ENCODE measurements around the gene MORN4.
A peak's percentile ranks its signal among the peaks of the same experiment; 100 is the strongest.
"Not testable (repeated sequence)": the region's sequence is repeated elsewhere in the genome, so short reads cannot be mapped to it uniquely, and the experiment has no call there.

The MORN4 gene

DNA sequence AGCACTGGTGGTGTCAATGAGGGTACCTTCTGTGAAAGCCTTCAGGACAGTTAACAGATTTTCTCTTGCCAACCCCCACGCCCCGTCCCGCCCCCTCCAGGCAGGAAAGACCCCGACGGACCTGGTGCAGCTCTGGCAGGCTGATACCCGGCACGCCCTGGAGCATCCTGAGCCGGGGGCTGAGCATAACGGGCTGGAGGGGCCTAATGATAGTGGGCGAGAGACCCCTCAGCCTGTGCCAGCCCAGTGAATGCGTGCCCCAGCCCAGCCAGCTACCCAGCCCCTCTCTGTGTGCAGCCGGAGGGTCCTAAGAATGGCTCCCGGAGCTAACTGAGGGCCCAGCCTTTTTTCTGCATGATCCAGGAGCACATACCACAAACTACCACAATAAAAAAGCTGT is 49.8 kb downstream of the MORN4 start:
- WGBS, 2 experiments (ENCODE audit: insufficient coverage in 2 of 2) = 91 to 94% methylated on average over 11 of the region's 13 CpGs
- Histone ChIP-seq H3K4me1 (ENCODE audit: control insufficient read depth, insufficient read depth, low read length, poor library complexity, severe bottlenecking) (peaks cover 7% of the 10 kb centered on the region), H3K27ac (ENCODE audit: low read depth, low read length, severe bottlenecking) (no peak overlapping the region), H3K9me3 (ENCODE audit: control insufficient read depth, low read length) (no peaks in the 10 kb centered on the region), H3K36me3 (ENCODE audit: control insufficient read depth, insufficient read depth, low read length) (no peaks in the 10 kb centered on the region), H3K4me3 (ENCODE audit: extremely low read depth, insufficient read depth, low read length, poor library complexity, severe bottlenecking) (no peak overlapping the region)

DNA sequence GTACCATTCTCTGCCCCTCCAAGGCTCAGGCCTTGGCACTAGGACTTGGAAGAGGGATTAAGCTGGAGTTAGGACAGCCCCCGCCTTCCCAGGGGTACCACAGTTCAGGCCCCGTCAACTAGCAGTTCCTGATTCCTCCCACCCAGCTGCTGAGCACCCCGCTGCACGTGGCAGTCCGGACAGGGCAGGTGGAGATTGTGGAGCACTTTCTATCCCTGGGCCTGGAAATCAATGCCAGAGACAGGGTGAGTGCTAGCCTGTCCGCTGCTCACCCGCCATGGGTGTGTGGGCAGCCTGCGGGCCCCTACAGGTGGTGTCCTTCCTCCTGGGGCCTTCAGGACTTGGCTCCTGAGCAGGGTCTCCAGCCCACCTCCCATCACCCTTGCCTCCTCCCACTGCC is 51.1 kb downstream of the MORN4 start:
- 91 to 98% methylated on average over 7 to 8 of the region's 8 CpGs for WGBS, 2 experiments (ENCODE audit: insufficient coverage in 2 of 2)
- Histone ChIP-seq H3K4me3 (ENCODE audit: extremely low read depth, insufficient read depth, low read length, poor library complexity, severe bottlenecking) (no peak overlapping the region), H3K27ac (ENCODE audit: low read depth, low read length, severe bottlenecking) (no peak overlapping the region), H3K4me1 (ENCODE audit: control insufficient read depth, insufficient read depth, low read length, poor library complexity, severe bottlenecking) (peaks cover 7% of the 10 kb centered on the region), H3K36me3 (ENCODE audit: control insufficient read depth, insufficient read depth, low read length) (no peaks in the 10 kb centered on the region), H3K9me3 (ENCODE audit: control insufficient read depth, low read length) (no peaks in the 10 kb centered on the region)

DNA sequence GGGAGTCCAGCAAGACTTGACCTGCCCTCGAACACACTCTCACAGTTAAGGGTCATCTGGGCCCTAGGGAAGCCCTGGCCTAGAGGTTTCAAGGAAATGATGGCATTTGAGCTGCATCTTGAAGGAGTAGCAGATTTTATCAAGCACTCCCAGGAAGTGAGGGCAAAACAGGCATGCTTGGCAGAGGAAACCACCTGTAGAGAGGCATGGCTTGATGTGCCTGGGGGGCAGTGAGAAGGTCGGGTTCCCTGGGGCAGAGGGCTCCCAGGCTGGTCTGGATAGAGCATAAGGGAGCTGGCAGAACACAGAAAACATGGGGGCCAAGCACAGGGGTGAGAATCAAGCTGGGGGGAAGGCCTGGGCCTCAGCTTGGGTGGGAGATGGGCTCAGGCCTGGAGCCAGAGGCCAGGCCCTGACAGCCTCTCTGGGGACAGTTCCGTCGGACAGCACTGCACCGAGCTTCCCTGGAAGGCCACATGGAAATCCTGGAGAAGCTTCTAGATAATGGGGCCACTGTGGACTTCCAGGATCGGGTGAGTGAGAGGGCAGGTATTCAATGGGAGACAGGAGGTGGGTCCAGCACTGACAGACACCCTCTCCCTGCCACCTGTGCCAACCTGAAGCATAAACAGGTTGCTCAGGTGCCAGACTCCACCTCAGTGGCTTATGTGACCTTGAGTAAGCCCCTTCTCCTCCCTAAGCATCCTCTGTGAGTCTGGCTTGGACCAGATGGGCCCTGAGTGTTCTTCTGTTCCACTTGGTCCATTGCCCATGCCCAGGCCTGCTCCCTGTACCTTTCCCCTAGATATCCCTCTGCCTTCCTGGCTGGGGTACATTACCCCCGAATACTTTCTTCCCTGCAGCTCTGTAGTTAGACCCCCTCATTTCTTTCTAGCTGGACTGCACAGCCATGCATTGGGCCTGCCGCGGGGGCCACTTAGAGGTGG is 52.6 kb downstream of the MORN4 start:
- no peak overlapping the region for H3K4me3 ChIP-seq (ENCODE audit: extremely low read depth, insufficient read depth, low read length, poor library complexity, severe bottlenecking)
- H3K36me3 ChIP-seq (ENCODE audit: control insufficient read depth, insufficient read depth, low read length) = no peaks in the 10 kb centered on the region
- peaks cover 7% of the 10 kb centered on the region for H3K4me1 ChIP-seq (ENCODE audit: control insufficient read depth, insufficient read depth, low read length, poor library complexity, severe bottlenecking)
- no peaks in the 10 kb centered on the region for H3K9me3 ChIP-seq (ENCODE audit: control insufficient read depth, low read length)
- WGBS, 2 experiments (ENCODE audit: insufficient coverage in 2 of 2) = 82 to 98% methylated on average over 5 to 9 of the region's 9 CpGs
- H3K27ac ChIP-seq (ENCODE audit: low read depth, low read length, severe bottlenecking) = no peak overlapping the region

DNA sequence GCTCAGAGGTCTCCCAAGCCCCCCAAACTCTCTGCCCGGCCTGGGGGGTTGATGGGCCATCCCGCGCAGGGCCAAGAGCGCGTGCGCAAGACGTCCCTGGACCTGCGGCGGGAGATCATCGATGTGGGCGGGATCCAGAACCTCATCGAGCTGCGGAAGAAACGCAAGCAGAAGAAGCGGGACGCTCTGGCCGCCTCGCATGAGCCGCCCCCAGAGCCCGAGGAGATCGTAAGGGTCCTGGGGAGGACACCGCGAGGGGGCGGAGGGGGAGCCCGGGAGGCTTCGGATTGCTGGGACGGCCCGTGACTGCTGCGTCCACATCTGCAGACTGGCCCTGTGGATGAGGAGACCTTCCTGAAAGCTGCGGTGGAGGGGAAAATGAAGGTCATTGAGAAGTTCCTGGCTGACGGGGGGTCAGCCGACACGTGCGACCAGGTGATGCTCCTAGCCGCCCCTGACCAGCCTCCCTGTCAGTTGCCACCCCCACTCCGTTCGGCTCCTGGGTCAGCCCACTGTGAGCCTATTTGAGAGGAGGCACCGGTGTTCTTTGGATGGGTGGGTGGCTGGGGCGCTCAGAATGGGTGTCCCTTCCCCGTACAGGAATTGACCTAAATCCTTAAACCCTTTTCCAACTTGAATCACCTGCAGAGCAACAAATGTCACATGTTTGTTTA is 55.0 kb downstream of the MORN4 start:
- Histone ChIP-seq H3K4me3 (ENCODE audit: extremely low read depth, insufficient read depth, low read length, poor library complexity, severe bottlenecking) (no peak overlapping the region), H3K27ac (ENCODE audit: low read depth, low read length, severe bottlenecking) (no peak overlapping the region), H3K9me3 (ENCODE audit: control insufficient read depth, low read length) (no peaks in the 10 kb centered on the region), H3K36me3 (ENCODE audit: control insufficient read depth, insufficient read depth, low read length) (no peaks in the 10 kb centered on the region), H3K4me1 (ENCODE audit: control insufficient read depth, insufficient read depth, low read length, poor library complexity, severe bottlenecking) (peaks cover 17% of the 10 kb centered on the region)
- WGBS, 2 experiments (ENCODE audit: insufficient coverage in 2 of 2) = 96 to 97% methylated on average over 30 to 35 of the region's 40 CpGs

- 76 to 86% methylated on average over 6 to 8 of the region's 9 CpGs for WGBS, 2 experiments (ENCODE audit: insufficient coverage in 2 of 2)
- no peak overlapping the region for H3K4me3 ChIP-seq (ENCODE audit: extremely low read depth, insufficient read depth, low read length, poor library complexity, severe bottlenecking)
- H3K27ac ChIP-seq (ENCODE audit: low read depth, low read length, severe bottlenecking) = no peak overlapping the region
- peaks cover 20% of the 10 kb centered on the region for H3K4me1 ChIP-seq (ENCODE audit: control insufficient read depth, insufficient read depth, low read length, poor library complexity, severe bottlenecking)
- H3K9me3 ChIP-seq (ENCODE audit: control insufficient read depth, low read length) = no peaks in the 10 kb centered on the region
- H3K36me3 ChIP-seq (ENCODE audit: control insufficient read depth, insufficient read depth, low read length) = no peaks in the 10 kb centered on the region
These were observed 55.6 kb downstream of the MORN4 start for GRCh38 chr10:97577701-97578100.

DNA sequence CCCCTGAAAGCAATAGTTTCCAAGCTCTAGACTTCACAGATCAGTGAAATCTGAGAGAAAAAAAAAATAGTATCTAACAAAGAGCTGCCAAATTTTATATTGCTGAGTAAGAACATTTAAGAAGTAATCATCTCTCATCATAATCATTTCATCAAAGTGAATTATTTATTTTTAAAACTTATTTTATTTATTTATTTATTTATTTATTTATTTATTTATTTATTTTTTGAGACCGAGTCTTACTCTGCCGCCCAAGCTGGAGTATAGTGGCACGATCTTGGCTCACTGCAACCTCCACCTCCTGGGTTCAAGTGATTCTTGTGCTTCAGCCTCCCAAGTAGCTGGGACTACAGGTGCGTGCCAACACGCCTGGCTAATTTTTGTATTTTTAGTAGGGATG is 56.8 kb downstream of the MORN4 start:
- H3K27ac ChIP-seq (ENCODE audit: low read depth, low read length, severe bottlenecking); H3K4me3 ChIP-seq (ENCODE audit: extremely low read depth, insufficient read depth, low read length, poor library complexity, severe bottlenecking); H3K36me3 ChIP-seq (ENCODE audit: control insufficient read depth, insufficient read depth, low read length); H3K9me3 ChIP-seq (ENCODE audit: control insufficient read depth, low read length): not testable (repeated sequence)
- H3K4me1 ChIP-seq (ENCODE audit: control insufficient read depth, insufficient read depth, low read length, poor library complexity, severe bottlenecking) = peaks cover 22% of the 10 kb centered on the region
- 48 to 77% methylated on average over 3 to 4 of the region's 5 CpGs for WGBS, 2 experiments (ENCODE audit: insufficient coverage in 2 of 2)

GRCh38 chr10:97575127-97575668 is 58.1 kb downstream of the MORN4 start:
- no peaks in the 10 kb centered on the region for H3K9me3 ChIP-seq (ENCODE audit: control insufficient read depth, low read length)
- 92 to 94% methylated on average over 5 of the region's 6 CpGs for WGBS, 2 experiments (ENCODE audit: insufficient coverage in 2 of 2)
- no peak overlapping the region for H3K4me3 ChIP-seq (ENCODE audit: extremely low read depth, insufficient read depth, low read length, poor library complexity, severe bottlenecking)
- H3K27ac ChIP-seq (ENCODE audit: low read depth, low read length, severe bottlenecking) = peak overlapping the region; percentile 84
- peaks cover 22% of the 10 kb centered on the region for H3K4me1 ChIP-seq (ENCODE audit: control insufficient read depth, insufficient read depth, low read length, poor library complexity, severe bottlenecking)
- peaks cover 6% of the 10 kb centered on the region for H3K36me3 ChIP-seq (ENCODE audit: control insufficient read depth, insufficient read depth, low read length)

DNA sequence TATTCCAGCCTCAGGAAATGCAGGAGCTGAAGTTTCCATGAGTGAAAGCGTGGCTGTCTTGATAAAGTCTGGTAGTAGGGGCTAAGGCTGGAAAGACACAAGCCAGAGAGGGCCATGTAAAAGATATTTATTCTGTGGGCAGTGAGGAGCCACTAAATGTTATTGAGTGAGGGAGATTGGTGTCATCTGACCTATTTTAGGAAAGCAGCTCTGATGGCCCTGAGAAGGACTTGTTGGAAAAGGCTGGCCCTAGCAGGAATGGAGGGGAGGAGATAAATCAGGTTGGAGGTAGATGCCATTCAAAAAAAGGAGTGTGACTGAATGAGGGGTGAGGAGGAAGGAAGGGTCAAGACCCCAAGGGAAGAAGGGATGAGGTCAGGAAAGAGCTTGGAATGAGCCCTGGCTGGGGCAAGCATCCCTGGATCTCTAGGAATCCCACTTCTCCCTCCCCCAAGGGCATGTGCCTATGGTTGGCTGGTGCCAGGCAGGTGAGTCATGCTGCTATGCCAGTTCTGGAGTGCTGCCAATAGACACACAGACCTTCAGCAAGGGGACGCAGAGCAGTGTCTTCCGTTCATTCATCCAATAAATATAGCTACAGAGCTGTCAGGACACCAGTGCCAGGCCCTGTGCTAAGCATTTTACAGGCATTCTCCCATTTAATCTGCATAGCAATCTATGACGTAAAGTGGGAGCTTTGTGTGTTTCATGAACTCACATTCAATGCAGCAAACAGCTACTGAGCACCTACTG is 58.8 kb downstream of the MORN4 start:
- Histone ChIP-seq H3K27ac (ENCODE audit: low read depth, low read length, severe bottlenecking) (peak overlapping the region; percentile 84), H3K9me3 (ENCODE audit: control insufficient read depth, low read length) (no peaks in the 10 kb centered on the region), H3K36me3 (ENCODE audit: control insufficient read depth, insufficient read depth, low read length) (peaks cover 13% of the 10 kb centered on the region), H3K4me1 (ENCODE audit: control insufficient read depth, insufficient read depth, low read length, poor library complexity, severe bottlenecking) (peaks cover 22% of the 10 kb centered on the region), H3K4me3 (ENCODE audit: extremely low read depth, insufficient read depth, low read length, poor library complexity, severe bottlenecking) (no peak overlapping the region)
- WGBS, 2 experiments (ENCODE audit: insufficient coverage in 2 of 2) = 90 to 92% methylated on average over 2 to 3 of the region's 4 CpGs

- peaks cover 22% of the 10 kb centered on the region for H3K36me3 ChIP-seq (ENCODE audit: control insufficient read depth, insufficient read depth, low read length)
- 67 to 73% methylated on average over 1 to 2 of the region's 2 CpGs for WGBS, 2 experiments (ENCODE audit: insufficient coverage in 2 of 2)
- H3K4me3 ChIP-seq (ENCODE audit: extremely low read depth, insufficient read depth, low read length, poor library complexity, severe bottlenecking) = no peak overlapping the region
- H3K9me3 ChIP-seq (ENCODE audit: control insufficient read depth, low read length) = no peaks in the 10 kb centered on the region
- no peak overlapping the region for H3K27ac ChIP-seq (ENCODE audit: low read depth, low read length, severe bottlenecking)
- H3K4me1 ChIP-seq (ENCODE audit: control insufficient read depth, insufficient read depth, low read length, poor library complexity, severe bottlenecking) = peaks cover 22% of the 10 kb centered on the region
These were observed 59.6 kb downstream of the MORN4 start for GRCh38 chr10:97573672-97574071.

DNA sequence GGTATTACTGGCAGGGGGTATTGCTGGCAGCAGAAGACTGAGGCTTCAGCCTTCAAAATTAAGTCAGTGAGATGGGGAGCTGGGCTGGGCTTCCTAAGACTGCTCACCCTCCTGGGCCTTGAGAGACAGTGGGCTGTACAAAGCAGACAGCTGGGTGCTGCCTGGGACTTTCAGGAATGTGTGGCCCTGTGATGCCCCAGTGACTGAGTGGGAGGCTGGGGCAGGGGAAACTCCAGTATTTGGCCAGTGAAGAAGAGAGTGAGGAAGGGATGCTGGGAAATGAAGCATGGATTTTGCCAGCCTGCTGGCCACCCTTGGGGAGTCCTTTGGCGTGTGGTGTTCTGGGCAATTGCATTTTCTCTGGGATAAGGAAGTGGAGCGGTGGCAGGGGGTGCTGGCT is 60.3 kb downstream of the MORN4 start:
- H3K36me3 ChIP-seq (ENCODE audit: control insufficient read depth, insufficient read depth, low read length) = peaks cover 28% of the 10 kb centered on the region
- no peaks in the 10 kb centered on the region for H3K9me3 ChIP-seq (ENCODE audit: control insufficient read depth, low read length)
- no peak overlapping the region for H3K27ac ChIP-seq (ENCODE audit: low read depth, low read length, severe bottlenecking)
- peaks cover 22% of the 10 kb centered on the region for H3K4me1 ChIP-seq (ENCODE audit: control insufficient read depth, insufficient read depth, low read length, poor library complexity, severe bottlenecking)
- H3K4me3 ChIP-seq (ENCODE audit: extremely low read depth, insufficient read depth, low read length, poor library complexity, severe bottlenecking) = no peak overlapping the region
- WGBS, 2 experiments (ENCODE audit: insufficient coverage in 2 of 2) = 100% methylated on average over 1 of the region's 2 CpGs
